Measurements from ENCODE around the gene SYNGR4.
A peak's percentile ranks its signal among the peaks of the same experiment; 100 is the strongest.
"Not testable (repeated sequence)": the region's sequence is repeated elsewhere in the genome, so short reads cannot be mapped to it uniquely, and the experiment has no call there.

SYNGR4 gene

DNA sequence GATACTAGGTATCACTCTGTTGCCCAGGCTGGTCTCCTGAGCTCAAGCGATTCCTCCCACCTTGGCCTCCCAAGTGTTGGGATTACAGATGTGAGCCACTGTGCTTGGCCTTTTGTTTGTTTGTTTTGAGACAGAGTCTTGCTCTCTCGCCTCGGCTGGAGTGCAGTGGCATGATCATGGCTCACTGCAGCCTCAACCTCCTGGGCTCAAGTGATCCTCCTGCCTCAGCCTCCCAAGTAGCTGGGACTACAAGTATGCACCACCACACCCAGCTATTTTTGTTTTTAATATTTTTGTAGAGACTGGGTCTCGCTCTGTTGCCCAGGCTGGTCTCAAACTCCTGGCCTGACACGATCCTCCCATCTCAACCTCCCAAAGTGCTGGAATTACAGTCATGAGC, 7.6 kb downstream of the SYNGR4 start:
- DNase-seq, result not testable (repeated sequence)

GRCh38 chr19:48372904-48373303, 8.7 kb downstream of the SYNGR4 start:
- no peak for DNase-seq

GRCh38 chr19:48373567-48373966, 9.4 kb downstream of the SYNGR4 start:
- DNase-seq, result no peak

DNA sequence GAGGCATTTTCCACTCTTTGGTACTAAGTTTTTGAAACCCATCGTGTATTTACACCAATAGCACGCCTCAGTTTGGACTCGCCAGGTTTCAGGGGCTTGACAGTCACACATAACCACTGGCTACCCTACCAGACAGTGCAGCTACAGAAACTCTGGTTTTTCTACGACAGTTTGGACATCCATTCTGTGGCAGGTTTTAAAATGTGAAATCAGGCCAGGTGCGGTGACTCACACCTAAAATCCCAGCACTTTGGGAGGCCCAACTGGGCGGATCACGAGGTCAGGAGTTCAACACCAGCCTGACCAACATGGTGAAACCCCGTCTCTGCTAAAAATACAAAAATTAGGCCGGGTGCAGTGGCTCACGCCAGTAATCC, 14.0 kb downstream of the SYNGR4 start:
- no peak for DNase-seq

GRCh38 chr19:48379058-48379457, 14.9 kb downstream of the SYNGR4 start:
- no peak for DNase-seq

DNA sequence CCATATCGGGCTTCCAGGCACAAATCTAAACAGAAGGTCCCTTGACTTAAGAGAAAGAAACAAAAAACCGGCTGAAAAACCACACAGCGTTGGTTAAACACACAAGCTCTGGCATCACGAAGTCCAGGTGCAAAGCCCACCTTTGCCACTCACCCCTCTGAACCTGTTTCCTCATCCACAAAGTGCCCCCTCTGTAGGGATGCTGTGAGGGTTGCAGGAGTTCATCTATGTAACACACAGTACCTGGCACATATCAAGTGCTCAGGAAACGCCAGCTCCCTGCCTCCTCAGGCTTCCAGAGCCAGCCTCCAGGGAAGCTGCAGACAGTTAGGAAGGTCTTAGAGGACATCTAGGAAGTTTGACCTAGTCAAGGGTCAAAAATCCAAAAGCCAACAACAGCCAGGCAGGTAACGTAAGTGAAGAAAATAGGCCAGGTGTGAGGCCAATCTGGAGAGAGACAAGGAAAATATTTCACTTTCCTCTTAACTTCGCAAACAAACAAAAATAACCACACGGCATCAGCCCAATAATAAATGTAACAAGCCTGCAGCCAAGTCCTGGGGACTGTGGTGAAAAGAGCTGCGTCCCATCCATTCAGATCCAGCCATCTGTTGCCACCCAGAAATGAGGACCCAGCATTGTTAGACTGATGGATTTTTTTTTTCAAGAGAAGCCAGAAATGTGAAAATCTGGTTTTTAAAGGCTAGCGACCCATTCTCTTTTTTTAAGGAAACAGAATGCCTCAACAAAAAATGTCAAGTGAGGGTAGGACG, 17.2 kb downstream of the SYNGR4 start:
- DNase-seq, result no peak

DNA sequence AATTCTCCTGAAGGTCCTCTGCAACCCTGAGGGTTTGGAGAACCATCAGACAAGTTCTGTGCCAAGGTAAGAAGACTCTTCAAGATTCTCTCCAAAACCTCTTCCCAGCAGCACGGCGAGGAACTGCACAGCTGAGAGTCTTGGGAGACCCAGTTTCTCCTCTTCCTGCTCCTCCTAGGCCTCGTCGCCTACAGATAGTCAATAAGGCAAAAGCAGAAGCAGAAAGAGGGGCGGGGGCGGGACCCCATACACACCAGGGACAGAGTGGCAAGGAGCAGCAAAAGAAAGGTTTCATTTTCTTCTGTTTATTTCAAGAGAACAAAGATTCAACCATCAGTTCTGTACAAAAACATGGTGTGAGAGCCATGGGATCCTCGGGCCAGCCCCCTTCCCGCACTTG, 18.1 kb downstream of the SYNGR4 start:
- DNase-seq, result no peak

DNA sequence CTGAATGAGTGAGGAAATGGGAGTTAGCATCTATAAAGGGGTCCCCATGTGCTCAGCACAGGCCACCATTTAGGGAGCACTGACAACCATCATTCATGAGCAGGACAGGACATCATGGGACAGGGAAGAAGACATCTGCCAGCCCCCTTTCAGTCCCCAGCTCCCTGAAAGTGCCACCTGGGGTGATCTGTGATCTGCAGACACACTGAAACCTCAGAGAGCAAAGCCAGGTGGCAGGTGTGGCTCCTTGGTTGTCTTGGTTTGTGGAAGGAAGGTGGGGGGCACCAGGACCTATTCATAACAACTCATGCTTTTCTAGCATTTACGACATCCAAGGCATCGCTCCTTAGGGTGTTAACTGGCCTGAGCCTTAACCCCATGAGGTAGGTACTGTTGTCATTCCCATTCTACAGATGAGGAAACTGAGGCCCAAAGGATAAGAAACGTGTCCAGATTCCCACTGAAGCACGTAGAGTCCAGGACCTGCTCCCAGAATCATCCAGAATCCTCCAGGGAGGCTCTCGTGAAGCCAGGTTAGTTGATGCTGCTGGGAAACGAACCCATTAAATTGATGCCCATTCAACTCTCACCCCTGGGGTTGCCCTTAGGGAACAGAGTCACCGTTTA, 21.4 kb downstream of the SYNGR4 start:
- no peak for DNase-seq

- no peak for DNase-seq
Measured at GRCh38 chr19:48386981-48387380, 22.8 kb downstream of the SYNGR4 start.

GRCh38 chr19:48390188-48391099, 26.3 kb downstream of the SYNGR4 start:
- DNase-seq, result peak; percentile 76

- peak; percentile 86 for DNase-seq
Measured at GRCh38 chr19:48391100-48392005, 27.2 kb downstream of the SYNGR4 start, which contains the start of gene KDELR1. Gene KDELR1 (minus strand): TSS chr19:48391551. CDS start chr19:48391358, 193 bp downstream.

DNA sequence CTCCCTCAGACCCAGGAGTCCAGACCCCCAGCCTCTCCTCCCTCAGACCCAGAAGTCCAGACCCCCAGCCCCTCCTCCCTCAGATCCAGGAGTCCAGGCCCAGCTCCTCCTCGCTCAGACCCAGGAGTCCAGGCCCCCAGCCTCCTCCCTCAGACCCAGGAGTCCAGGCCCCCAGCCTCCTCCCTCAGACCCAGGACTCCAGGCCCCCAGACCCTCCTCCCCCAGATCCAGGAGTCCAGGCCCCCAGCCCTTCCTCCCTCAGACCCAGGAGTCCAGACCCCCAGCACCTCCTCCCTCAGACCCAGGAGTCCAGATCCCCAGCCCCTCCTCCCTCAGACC, 27.8 kb downstream of the SYNGR4 start:
- DNase-seq, result not testable (repeated sequence)

DNA sequence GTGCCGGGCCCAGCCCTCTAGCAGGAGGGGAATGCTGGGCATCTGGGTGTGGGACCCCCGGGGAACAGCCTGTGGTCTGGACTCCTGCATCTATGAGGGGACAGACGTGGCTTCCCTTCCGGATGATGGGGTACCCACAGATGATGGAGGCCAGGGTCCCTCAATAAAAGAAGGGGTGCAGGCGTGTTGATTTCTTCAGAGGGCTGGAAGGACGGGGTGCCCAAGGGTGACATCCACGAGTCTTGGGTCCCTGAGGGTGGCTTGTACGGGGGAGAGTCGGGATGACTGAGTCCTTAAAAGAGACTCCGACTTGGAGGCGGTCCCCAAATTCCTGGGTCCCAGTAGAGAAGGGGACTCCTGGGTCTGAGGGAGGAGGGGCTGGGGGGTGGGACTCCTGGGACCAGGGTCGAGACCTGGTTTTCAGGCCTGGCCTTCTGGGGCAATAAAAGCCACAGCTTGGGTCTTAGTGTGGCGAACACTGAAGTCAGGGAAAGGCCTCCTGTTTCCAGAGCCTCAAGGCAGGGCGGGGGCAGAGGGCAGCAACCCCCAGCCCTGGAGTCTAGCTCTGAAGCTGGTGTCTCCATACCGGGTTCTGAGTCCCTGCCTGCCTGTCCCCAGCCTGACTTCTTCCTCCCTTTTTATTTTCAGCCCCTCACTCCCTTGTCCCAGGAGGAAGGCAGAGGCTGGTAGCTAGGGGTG, 28.8 kb downstream of the SYNGR4 start:
- no peak for DNase-seq

GRCh38 chr19:48393559-48394330, 29.6 kb downstream of the SYNGR4 start, which contains the start of gene GRIN2D:
Gene GRIN2D (plus strand): TSS chr19:48393668. CDS start chr19:48398393, 4,725 bp downstream.
- DNase-seq, result peak; percentile 38

DNA sequence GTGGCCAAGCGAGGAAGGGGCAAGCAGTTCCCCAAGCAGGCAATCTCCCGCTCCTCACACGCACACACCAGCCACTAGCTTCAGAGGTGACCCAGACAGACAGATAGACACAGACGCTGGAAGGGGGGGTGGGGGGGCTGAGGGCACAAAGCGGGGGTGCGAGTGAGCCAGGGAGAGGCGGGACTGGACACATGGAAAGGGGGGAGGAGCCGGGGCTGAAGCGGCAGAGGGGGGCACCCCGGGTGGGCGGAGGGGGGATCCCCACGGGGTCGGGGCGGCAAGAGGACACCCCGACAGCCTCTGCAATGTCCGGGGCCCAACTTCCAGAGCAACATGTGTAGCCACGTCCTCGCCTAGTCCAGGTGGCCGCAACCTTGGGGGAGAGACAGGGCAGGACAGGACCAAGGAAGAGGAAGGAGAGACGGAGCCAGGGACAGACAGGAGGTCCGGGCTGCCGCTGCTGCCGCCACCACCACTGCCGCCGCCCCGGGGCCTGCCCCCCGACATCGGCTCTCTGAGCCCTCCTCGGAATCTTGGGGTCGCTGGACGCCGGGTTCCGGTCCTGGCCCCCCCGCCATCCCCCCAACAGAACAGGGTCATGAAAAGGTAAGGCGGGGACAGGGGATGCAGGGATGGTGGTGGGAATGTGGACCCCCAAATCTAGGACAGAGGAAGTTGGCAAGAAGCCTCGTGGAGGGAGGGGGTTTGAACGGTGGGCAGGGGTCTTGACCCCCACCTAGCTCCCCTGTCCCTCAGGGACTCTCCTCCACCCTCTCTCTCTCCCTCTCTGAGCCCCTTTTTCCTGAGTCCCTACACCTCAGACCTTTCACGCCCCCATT, 30.4 kb downstream of the SYNGR4 start:
- no peak for DNase-seq

DNA sequence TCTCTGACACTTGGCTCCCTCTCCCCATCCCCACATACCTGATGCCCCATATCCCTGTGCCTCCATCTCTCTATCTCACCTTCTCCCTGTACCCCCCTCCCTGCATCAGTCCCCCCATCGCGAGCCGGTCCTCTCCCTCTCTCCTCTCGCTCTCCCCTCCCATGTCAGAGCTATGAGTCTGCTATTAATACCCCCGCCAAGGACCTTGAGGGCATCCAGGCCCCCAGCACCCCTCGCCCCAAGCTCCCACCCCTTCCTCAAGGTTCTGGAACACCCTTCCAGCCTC, 30.9 kb downstream of the SYNGR4 start:
- DNase-seq, result no peak

DNA sequence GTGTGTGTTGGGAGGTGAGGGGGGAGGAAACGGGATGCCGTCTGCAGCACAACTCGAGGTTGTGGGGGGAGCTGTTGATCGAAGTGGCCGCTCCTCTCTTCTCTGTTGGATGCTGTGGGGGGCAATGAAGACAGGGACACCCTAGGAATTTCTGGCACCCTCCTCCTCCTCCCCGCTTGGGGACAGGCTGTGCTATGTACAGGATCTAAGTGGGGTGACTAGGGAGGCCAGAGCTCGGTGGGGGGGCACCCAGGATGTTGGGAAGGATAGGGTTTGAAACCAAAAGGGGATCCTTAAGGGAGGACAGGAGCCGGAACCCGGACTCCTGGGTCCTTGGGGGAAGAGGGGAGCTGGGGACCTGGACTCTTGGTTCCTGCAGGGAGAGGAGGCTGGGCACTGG, 31.3 kb downstream of the SYNGR4 start:
- DNase-seq, result no peak

DNA sequence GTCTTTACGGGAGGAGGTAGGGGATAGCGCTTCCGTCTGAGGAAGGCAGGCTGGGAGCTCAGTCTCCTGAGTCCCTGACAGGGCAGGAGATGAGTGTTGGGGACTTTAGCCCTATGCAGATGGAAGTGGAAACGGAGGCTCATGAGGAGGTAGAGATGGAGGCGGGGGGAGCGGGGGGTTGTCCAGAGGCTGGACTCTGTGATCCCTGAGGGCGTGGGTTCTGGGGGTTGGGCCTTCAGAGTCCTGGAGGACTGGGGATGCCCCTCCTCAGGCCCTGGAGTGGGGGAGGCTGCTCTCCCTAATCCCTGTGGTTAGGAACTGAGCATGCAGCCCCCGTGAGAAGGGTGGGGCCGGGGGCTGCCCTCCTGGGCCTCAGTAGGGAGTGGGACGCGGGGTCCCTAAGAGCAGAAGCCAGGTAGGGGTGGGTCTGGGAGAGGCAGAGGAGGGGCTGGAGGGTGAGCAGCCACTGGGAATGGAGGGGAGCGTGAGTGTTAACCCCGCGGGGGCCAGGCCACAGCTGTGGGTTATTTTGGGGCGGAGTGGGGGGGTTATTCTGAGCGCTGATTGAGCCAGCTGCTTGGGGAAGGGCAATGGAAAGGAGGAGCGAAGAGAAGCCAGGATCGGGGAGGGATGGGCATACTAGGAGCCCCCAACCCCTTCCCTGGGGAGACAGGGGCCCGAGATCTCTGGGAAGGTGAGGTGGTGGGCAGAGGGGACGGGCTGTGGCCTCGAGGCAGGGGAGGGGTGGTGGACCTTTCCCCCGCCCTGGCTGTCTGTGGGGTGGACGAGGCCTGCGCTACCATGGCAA, 32.1 kb downstream of the SYNGR4 start:
- DNase-seq, result no peak

DNA sequence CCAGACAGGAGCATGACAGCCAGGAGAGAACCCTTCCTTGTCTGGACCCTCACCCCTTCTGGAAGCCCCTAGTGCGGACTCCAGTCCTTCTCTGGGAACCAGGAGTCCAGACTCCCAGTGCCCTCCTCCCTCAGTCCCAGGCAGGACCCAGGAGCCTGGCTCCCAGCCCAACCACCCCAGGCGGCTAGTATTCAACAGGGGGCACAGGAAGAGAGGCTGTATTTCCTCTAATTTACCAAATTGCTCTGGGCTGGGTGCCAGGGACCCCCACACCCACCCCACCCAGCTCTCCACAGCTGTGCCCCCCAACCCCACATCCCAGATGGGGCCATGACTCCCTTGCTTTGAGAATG, 32.6 kb downstream of the SYNGR4 start:
- DNase-seq, result no peak
